Measurements from ENCODE around the gene SHBG. TPM values are rescaled to one million over a fixed set of nuclear protein-coding genes. Genes with fewer than 3 reads are reported as not detected.

Gene SHBG
- total RNA-seq, 1 donor from 2014 or later, result 0.13 TPM

Other genes with a start within 250 kb of the SHBG start
- gene TNK1, start 249.0 kb upstream of the SHBG start, total RNA-seq, result 2.1 and 2.3 TPM in 2 replicates
- 13.5 and 34.0 TPM in 2 replicates for gene PLSCR3, start 235.6 kb upstream of the SHBG start, total RNA-seq
- 127 and 212 TPM in 2 replicates for gene TMEM256, start 226.0 kb upstream of the SHBG start, total RNA-seq
- gene NLGN2, start 222.3 kb upstream of the SHBG start, total RNA-seq, result 1.4 and 3.0 TPM in 2 replicates
- gene SPEM1, start 209.8 kb upstream of the SHBG start, total RNA-seq, result not detected in 2 replicates
- gene SPEM2, start 204.5 kb upstream of the SHBG start, total RNA-seq, result not detected in 2 replicates
- gene SPEM3, start 201.3 kb upstream of the SHBG start, total RNA-seq, result not detected in 2 replicates
- gene TMEM102, start 194.7 kb upstream of the SHBG start, total RNA-seq, result 6.8 and 10.1 TPM in 2 replicates
- gene FGF11, start 190.6 kb upstream of the SHBG start, total RNA-seq, result 0.13 and 0.38 TPM in 2 replicates
- 7.2 and 10.0 TPM in 2 replicates for gene CHRNB1, start 185.1 kb upstream of the SHBG start, total RNA-seq
- gene ZBTB4, start 150.5 kb upstream of the SHBG start, total RNA-seq, result 6.7 and 11.3 TPM in 2 replicates
- not detected in 2 replicates for gene SLC35G6, start 148.7 kb upstream of the SHBG start, total RNA-seq
- 56.5 and 87.0 TPM in 2 replicates for gene POLR2A, start 145.8 kb upstream of the SHBG start, total RNA-seq
- gene TNFSF12, start 81.1 kb upstream of the SHBG start, total RNA-seq, result 4.7 and 9.4 TPM in 2 replicates
- gene TNFSF13, start 71.4 kb upstream of the SHBG start, total RNA-seq, result 0.25 and 0.26 TPM in 2 replicates
- gene SENP3, start 68.2 kb upstream of the SHBG start, total RNA-seq, result 61.2 and 74.1 TPM in 2 replicates
- gene CD68, start 50.5 kb upstream of the SHBG start, total RNA-seq, result 0.77 and 1.5 TPM in 2 replicates
- 70.0 and 98.1 TPM in 2 replicates for gene MPDU1, start 46.3 kb upstream of the SHBG start, total RNA-seq
- 0.13 TPM in 2 replicates for gene SOX15, start 40.0 kb upstream of the SHBG start, total RNA-seq
- 29.4 and 35.4 TPM in 2 replicates for gene FXR2, start 15.2 kb upstream of the SHBG start, total RNA-seq
- gene SAT2, start 2.3 kb upstream of the SHBG start, total RNA-seq, result 27.6 and 37.3 TPM in 2 replicates
- gene ATP1B2, start 20.8 kb downstream of the SHBG start, total RNA-seq, result not detected in 2 replicates
- gene TP53, start 57.4 kb downstream of the SHBG start, total RNA-seq, result 44.0 and 51.2 TPM in 2 replicates
- gene WRAP53, start 58.3 kb downstream of the SHBG start, total RNA-seq, result 6.9 and 7.0 TPM in 2 replicates
- 0.13 and 1.1 TPM in 2 replicates for gene EFNB3, start 75.1 kb downstream of the SHBG start, total RNA-seq
- under 0.01 and 0.25 TPM in 2 replicates for gene DNAH2, start 87.6 kb downstream of the SHBG start, total RNA-seq
- gene KDM6B, start 204.1 kb downstream of the SHBG start, total RNA-seq, result 1.0 and 3.5 TPM in 2 replicates
- 11.6 and 17.2 TPM in 2 replicates for gene TMEM88, start 224.9 kb downstream of the SHBG start, total RNA-seq
- gene NAA38, start 227.4 kb downstream of the SHBG start, total RNA-seq, result 84.6 and 171 TPM in 2 replicates
- gene CYB5D1, start 227.9 kb downstream of the SHBG start, total RNA-seq, result 5.6 and 6.0 TPM in 2 replicates